ENCODE measurements around the gene SFSWAP.
A peak's percentile ranks its signal among the peaks of the same experiment; 100 is the strongest.
"Not testable (repeated sequence)": the region's sequence is repeated elsewhere in the genome, so short reads cannot be mapped to it uniquely, and the experiment has no call there.

The SFSWAP gene

GRCh38 chr12:131737150-131737827 is 26.4 kb downstream of the SFSWAP start:
- DNase-seq, result no peak

- no peak for DNase-seq
Observed at GRCh38 chr12:131738196-131738595, 27.3 kb downstream of the SFSWAP start.

GRCh38 chr12:131740626-131741025 is 29.7 kb downstream of the SFSWAP start:
- DNase-seq, result no peak

DNA sequence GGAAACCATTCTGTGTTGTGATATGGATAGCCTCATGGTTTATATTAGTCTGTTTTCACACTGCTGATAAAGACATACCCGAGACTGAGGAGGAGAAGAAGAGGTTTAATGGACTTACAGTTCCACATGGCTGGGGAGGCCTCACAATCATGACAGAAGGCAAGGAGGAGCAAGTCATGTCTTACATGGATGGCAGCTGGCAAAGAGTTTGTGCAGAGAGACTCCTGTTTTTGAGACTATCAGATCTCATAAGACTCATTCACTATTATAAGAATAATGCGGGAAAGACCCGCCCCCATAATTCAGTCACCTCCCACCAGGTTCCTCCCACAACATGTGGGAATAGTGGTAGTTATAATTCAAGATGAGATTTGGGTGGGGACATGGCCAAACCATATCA is 31.9 kb downstream of the SFSWAP start:
- DNase-seq, result not testable (repeated sequence)

- DNase-seq, result not testable (repeated sequence)
Observed at GRCh38 chr12:131743410-131743809, 32.5 kb downstream of the SFSWAP start.

DNA sequence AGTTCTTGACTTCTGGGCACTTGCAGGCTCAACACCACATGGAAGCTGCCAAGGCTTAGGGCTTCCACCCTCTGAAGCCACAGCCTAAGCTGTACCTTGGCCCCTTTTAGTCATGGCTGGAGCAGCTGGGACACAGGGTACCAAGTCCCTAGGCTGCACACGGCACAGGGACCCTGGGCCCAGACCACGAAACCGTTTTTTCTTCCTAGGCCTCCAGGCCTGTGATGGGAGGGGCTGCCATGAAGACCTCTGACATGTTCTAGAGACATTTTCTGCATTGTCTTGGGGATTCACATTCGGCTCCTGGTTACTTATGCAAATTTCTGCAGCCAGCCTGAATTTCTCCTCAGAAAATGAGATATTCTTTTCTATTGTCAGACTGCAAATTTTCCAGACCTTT is 33.0 kb downstream of the SFSWAP start:
- not testable (repeated sequence) for DNase-seq

DNA sequence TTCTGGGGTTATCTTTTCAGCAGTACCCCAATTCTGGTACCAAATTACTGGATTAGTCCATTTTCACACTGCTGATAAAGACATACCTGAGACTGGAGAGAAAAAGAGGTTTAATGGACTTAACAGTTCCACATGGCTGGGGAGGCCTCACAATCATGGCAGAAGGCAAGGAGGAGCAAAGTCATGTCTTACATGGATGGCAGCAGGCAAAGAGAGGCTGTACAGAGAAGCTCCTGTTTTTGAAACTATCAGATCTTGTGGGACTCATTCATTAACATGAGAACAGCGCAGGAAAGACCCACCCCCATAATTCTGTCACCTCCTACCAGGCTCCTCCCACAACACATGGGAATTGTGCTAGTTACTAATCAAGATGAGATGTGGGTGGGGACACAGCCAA is 33.8 kb downstream of the SFSWAP start:
- DNase-seq, result not testable (repeated sequence)

DNA sequence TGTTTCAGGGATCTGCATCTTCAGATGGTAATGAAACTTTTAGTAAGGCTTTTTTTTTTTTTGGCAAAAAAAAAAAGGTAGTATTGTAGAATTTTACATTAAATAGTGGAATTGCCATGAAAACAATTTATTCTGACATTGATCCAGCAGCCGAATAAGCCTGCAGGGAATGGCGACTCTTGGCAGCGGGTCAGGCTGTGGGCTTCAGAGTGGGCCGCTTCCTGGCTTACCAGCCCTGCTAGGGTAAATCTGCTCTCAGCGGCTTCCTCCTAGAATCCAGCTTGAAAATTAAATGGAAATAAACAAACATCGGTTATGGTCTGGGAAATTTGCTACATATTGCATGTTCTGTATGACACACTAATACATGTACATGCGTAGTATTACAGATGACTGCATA is 34.8 kb downstream of the SFSWAP start:
- DNase-seq, result no peak

GRCh38 chr12:131747276-131748177 is 36.6 kb downstream of the SFSWAP start:
- DNase-seq, result no peak

GRCh38 chr12:131749618-131750315 is 38.9 kb downstream of the SFSWAP start:
- no peak for DNase-seq

- DNase-seq, result no peak
Observed at GRCh38 chr12:131751335-131751734, 40.4 kb downstream of the SFSWAP start.

GRCh38 chr12:131752451-131752850 is 41.6 kb downstream of the SFSWAP start:
- no peak for DNase-seq

DNA sequence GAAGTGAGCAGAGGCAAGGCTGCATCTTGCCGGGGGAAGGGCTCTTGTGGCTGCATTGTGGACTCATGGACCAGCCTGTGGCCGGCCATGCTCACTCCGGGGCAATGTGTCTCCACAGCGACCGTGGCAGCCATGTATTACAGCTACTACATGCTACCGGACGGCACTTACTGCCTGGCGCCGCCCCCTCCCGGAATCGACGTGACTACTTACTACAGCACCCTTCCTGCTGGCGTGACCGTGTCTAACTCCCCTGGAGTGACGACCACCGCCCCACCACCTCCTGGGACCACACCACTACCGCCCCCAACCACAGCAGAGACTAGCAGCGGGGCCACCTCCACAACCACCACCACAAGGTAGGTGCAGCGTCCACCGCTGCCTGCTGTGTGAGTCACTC is 42.1 kb downstream of the SFSWAP start:
- no peak for DNase-seq

- DNase-seq, result no peak
Observed at GRCh38 chr12:131753757-131754156, 42.9 kb downstream of the SFSWAP start.

DNA sequence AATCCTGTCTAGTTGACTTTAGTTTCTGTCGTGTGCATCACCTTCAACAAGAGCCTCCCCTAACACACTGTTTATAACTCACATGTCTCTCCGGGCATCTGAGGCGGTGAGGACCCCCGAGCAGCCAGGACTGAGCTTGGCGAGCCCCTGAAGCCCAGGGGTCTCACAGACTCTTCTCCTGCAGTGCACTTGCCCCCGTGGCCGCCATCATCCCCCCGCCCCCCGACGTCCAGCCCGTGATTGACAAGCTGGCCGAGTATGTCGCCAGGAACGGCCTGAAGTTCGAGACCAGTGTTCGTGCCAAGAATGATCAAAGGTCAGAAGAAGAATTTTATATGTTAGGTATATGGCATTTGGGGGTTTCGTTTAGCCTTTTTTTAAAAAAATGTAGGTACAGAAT is 43.3 kb downstream of the SFSWAP start:
- DNase-seq, result no peak

GRCh38 chr12:131755305-131756113 is 44.6 kb downstream of the SFSWAP start:
- peak; percentile 12 for DNase-seq

DNA sequence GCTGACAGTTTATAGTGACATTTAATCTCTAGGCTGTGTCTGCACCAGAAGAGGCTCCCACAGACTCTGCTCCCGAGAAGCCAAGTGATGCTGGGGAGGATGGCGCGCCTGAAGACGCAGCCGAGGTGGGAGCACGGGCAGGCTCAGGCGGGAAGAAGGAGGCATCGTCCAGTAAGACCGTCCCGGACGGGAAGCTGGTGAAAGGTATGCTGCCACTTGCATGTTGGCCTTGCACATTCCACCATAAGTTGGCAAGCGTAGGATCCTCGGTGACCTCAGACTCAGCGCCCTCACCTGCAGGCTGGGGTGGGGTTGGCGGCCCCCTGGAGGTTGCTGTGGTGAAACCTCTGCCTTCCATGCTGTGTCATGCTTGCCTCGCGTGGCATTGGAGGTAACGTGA is 45.6 kb downstream of the SFSWAP start:
- DNase-seq, result no peak

DNA sequence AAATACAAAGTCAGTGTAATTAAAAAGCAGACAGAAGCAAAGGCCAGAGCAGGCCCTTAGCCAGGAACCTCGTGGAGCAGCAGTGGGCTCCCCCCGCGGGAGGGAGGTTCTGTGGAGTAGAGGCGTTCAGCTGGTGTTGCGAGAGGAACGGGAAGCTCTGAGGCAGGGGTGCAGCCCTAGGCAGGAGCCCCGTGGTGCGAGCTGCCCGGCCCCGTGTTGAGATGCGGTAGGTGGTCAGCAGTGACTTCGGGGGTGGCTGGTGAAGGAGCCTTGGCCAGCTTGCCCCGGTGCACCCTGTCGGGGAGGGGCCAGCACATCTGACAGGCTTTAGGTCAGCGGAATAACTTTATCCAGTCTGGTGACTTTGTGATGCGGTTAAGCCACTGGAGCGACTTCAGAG is 46.2 kb downstream of the SFSWAP start:
- DNase-seq, result no peak

- DNase-seq, result no peak
Observed at GRCh38 chr12:131758016-131758739, 47.3 kb downstream of the SFSWAP start.

DNA sequence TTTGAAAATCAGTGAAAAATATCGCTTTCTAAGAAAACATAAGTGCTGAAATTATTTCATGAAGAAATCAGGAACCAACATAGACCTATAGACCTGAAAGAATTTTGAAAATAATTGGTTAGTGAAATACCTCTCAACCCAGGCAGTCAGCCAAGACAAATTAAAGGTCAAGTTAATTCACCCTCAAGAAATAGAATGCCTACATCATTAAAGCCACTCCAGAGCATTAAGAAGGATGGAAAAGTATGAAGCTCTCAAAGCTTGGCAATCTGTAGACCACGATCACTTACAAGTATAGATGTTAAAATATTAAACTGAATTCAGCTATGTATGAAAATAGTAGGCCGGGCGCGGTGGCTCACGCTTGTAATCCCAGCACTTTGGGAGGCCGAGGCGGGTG is 48.3 kb downstream of the SFSWAP start:
- no peak for DNase-seq

DNA sequence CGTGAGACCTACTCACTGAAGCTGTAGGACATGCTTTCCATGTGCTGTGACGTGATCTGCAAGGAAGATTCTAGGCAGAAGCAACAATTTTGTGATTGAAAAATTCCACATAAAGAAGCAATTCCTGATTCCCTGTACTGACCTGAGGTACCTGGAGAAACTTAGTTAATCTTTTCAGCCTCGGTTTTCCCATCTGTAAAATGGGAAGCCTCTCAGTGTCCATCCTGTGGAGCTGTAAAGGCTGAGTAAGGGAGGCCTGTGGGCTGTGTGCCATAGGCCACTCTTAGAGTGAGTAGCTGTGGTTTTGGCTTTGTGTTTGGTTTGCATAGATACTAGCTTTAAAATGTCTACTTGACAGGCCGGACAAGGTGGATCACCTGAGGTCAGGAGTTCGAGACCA is 50.7 kb downstream of the SFSWAP start:
- no peak for DNase-seq

DNA sequence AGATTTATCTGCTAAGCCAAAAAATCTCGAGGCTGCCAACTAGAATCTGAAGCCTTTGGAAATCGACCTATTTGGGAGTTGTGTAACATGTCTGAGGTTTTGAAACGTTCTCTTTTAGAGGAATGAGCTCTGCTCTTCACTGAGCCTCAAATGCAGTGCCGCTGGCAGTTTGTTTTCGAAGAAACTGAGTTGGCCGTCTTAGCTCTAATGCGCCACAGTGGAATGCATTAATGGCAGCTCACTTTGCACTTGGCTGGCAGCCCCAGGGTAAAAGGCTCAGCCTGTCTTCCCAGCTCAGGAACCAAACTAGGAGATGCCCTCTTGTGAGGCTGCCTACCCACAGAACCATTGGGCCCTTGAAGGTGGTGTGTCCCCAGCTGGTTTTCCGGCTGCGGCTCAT is 53.8 kb downstream of the SFSWAP start:
- no peak for DNase-seq
